SJSA1 (cell line): ENCODE data around the gene MOB3B. TPM values are rescaled to one million over a fixed set of nuclear protein-coding genes. Genes with fewer than 3 reads are reported as not detected.

Experiments used
- DNase-seq, 2 experiments: peaks; one replicate each; pipeline ENCODE4 v3.0.0-alpha.2; 2015 to 2020; ENCODE audit warnings: low spot score in 2 of 2, low read depth in 1 of 2
- H3K27ac ChIP-seq: fragments of 250-450 bp; sonication (Bioruptor Pico); 2 replicates; pipeline ENCODE4 v1.5.1; 2020; ENCODE audit warnings: mild to moderate bottlenecking, moderate library complexity
- H3K27me3 ChIP-seq: fragments of 250-450 bp; sonication (Bioruptor Pico); replicated peaks from 2 replicates; pipeline ENCODE4 v1.5.1; 2020; ENCODE audit warnings: mild to moderate bottlenecking, moderate library complexity
- H3K36me3 ChIP-seq: fragments of 250-450 bp; sonication (Bioruptor Pico); 2 replicates; pipeline ENCODE4 v1.5.1; 2020; ENCODE audit warnings: mild to moderate bottlenecking
- H3K4me1 ChIP-seq: fragments of 250-450 bp; sonication (Bioruptor Pico); replicated peaks from 2 replicates; pipeline ENCODE4 v1.6.1; 2021; ENCODE audit warnings: mild to moderate bottlenecking
- H3K4me3 ChIP-seq: fragments of 250-450 bp; sonication (Bioruptor Pico); 2 replicates; pipeline ENCODE4 v1.5.1; 2020; ENCODE audit warnings: mild to moderate bottlenecking
- H3K9me3 ChIP-seq: fragments of 250-450 bp; sonication (Bioruptor Pico); replicated peaks from 2 replicates; pipeline ENCODE4 v1.5.1; 2020; ENCODE audit warnings: mild to moderate bottlenecking
- total RNA-seq: library from RNA; depleted of rRNA; stranded (reverse); fragments of >200 nt; shearing (Covaris generic); gene quantifications from 2 replicates; pipeline ENCODE4 v1.2.3, GENCODE V29; 2014

Gene MOB3B
- total RNA-seq, 1 experiment from 2014 or later = not detected

DNA sequence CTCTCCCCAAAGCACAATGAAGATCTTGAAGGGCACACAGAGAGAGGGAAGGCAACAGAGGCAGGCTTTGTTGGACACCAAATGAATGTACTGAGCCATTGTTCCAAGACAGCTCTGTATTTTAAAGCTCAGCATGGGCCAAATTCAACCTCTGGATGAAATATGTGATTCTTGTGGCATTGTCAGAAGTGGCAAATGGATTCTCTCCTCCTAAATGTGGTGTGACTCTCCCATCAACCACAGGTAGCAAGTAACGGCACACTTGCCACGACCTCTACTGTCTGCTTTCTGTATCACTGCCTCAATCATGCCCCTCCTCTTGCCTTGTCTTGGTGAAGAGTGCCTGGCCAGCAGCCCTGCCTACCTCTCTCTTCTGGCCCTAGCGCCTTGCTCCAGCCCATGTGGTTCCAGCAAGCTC, 6.1 kb upstream of the MOB3B start:
- H3K4me3 ChIP-seq = no peak overlapping the region
- no peak overlapping the region for H3K27ac ChIP-seq
- no peak for DNase-seq
- H3K4me1 ChIP-seq = 0 out of 2 replicates have a peak, but pooled peaks cover 3% of the 10 kb centered on the region
- H3K27me3 ChIP-seq = no peaks in the 10 kb centered on the region
- H3K36me3 ChIP-seq = no peaks in the 10 kb centered on the region
- H3K9me3 ChIP-seq = no peaks in the 10 kb centered on the region

DNA sequence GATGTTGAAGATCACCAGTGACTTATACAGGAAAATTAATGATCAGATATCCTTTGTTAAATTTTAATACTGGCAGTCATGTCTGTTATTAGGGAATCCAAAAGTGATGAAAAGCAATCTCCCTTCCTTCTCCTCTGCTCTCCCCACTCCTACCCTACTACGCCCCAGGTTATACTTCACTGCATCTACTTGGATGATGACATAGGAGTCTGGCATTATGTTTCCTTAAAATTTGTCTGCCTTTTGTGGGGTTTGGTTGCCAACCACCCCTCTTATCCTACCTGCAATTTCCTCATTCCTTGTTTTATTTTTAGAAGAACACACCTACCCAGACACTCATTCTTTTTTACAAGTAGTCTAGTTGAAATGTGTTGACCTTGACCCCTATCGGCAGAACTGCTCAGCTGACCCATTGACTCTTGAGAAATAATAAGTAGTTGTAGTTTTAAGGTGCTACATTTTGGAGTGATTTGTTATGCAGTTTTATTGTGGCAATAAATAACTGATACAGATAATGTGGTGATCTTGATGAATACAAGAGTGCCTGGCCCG, 5.1 kb upstream of the MOB3B start:
- no peak overlapping the region for H3K4me3 ChIP-seq
- H3K36me3 ChIP-seq = no peaks in the 10 kb centered on the region
- H3K4me1 ChIP-seq = no peaks in the 10 kb centered on the region
- DNase-seq = no peak
- H3K9me3 ChIP-seq = no peaks in the 10 kb centered on the region
- H3K27ac ChIP-seq = no peak overlapping the region
- no peaks in the 10 kb centered on the region for H3K27me3 ChIP-seq

DNA sequence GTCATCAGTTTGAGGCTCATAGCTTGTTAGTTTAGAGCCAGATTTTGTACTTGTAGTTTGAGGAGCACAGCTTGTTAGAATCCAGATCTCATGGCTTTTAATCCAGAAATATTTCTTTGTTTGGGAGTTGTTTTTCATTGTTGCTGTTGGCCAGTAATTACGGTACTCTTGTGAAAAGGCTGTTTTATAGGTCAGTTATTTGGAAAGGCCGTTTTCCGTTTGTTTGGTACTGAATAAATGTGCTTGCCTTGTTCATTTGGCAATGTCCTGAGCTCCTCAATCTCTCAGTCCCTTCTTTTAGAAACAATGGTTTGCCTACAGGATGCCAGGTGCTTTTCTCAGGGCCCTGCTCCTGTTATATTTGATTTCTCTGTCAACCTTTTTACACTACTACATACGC, 4.5 kb upstream of the MOB3B start:
- Histone ChIP-seq H3K4me1 (peaks cover 4% of the 10 kb centered on the region; the same call in 1 of the 2 replicates), H3K9me3 (no peaks in the 10 kb centered on the region), H3K36me3 (no peaks in the 10 kb centered on the region), H3K4me3 (no peak overlapping the region), H3K27ac (no peak overlapping the region), H3K27me3 (no peaks in the 10 kb centered on the region)
- no peak for DNase-seq

DNA sequence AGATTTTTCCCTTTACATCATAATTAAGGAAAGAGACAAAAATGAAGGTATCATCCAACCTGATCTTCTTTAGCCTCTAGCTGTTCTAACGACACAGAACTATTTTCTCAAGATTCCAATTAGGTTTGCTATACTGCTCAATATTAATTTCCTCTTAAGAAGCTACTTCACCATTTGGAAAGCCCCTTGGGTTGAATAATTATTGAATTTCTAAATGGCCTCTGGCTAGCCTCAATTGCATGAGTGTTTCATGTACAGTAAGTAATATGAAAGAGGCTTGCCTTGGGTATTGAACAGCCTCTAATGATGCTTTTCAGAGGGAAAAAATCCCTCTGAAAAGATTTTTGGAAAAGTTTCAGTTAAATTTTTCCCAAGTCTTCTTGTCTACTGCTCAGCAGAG, 3.7 kb upstream of the MOB3B start:
- no peaks in the 10 kb centered on the region for H3K9me3 ChIP-seq
- H3K27me3 ChIP-seq = 0 out of 2 replicates have a peak, but pooled peaks cover 3% of the 10 kb centered on the region
- H3K4me1 ChIP-seq = peaks cover 7% of the 10 kb centered on the region; the same call in 1 of the 2 replicates
- DNase-seq = no peak
- H3K36me3 ChIP-seq = no peaks in the 10 kb centered on the region
- H3K27ac ChIP-seq = no peak overlapping the region
- H3K4me3 ChIP-seq = no peak overlapping the region

DNA sequence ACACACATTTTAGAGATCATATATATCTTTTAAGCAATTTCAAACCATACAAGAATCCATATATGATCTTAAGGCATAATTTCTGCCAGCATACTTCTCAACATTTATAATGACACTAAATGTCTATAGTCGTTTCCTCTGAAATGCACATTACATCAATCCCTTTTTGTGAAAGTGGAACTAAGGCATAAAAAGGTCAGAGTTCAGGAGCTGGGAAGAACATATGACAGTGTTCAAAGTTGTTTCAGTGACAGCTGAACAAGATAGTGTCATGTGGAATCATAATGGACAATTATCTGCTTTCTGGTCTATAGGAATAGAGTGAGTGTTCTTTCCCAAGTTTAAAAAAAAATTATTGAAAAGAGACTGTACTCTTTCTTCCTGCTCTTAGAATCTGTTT, 2.4 kb upstream of the MOB3B start:
- no peak for DNase-seq

DNA sequence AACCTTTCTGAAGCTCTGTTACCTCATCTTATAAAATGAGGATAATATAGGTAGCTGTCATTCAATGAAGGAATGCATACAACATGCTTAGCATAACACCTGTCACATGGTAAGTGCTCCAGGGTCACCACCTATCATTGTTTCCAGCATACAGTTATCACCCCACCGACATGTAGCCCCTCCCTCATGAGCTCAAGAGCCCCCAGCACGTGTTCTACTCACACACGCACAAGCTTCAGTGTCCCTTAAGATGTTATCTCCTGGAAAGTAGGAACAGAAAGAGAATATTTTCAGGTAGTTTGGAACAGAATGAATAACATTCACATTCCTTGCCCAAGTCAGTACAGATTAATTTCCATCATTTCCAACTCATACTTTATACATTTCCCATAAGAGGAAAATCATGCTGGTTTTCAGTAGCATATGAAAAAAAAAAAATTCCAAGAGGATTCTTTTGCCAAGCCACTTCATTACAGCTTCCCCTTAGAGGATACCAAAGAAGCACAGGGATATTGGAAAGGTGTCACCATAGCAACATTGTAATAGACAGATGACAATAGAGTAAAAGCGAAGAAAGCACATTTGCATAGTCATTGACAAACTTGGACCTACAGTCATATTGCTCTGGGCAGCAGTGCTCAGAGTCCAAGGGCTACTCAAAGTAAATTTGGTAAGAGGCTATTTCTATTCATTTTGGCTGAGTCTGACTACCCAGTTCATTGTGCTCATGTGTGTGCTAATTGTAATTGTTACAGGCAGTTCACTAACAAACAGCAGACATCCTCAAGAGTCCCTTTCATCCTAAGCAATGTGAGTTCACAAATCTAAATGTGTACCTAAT, 1.5 kb upstream of the MOB3B start:
- H3K9me3 ChIP-seq = no peaks in the 10 kb centered on the region
- H3K36me3 ChIP-seq = no peaks in the 10 kb centered on the region
- H3K4me1 ChIP-seq = peaks cover 7% of the 10 kb centered on the region; the same call in 1 of the 2 replicates
- no peak for DNase-seq
- no peak overlapping the region for H3K27ac ChIP-seq
- no peak overlapping the region for H3K4me3 ChIP-seq
- 0 out of 2 replicates have a peak, but pooled peaks cover 3% of the 10 kb centered on the region for H3K27me3 ChIP-seq

More for the DNA sequence above, 2.4 kb upstream of the MOB3B start:
- peaks cover 7% of the 10 kb centered on the region; the same call in 1 of the 2 replicates for H3K4me1 ChIP-seq
- H3K9me3 ChIP-seq = no peaks in the 10 kb centered on the region
- no peaks in the 10 kb centered on the region for H3K36me3 ChIP-seq
- H3K4me3 ChIP-seq = no peak overlapping the region
- H3K27ac ChIP-seq = no peak overlapping the region
- H3K27me3 ChIP-seq = 0 out of 2 replicates have a peak, but pooled peaks cover 3% of the 10 kb centered on the region

DNA sequence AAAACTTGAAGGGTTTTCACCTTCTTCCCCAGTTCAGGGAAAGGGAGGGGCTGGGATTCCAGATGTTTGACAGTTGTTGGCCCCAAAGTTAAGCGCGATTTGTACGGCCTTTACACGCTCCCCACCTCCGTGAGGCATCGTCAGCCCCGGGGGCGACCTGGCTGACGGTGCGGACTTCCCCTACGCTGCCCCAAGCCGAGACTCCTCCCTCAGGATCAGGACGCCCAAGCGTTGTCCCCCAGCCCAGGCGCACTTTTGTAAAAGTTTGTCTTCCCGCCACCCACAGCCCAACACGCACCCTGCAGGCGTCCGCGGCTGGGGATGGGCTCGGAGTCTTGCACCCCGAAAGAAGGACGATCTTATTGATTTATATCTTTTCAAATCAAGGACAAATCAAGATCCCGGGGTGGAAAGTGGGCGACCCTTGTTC, 713 bp downstream of the MOB3B start:
- H3K4me3 ChIP-seq = peak overlapping the region; percentile 35
- no peaks in the 10 kb centered on the region for H3K36me3 ChIP-seq
- no peak overlapping the region for H3K27ac ChIP-seq
- no peak for DNase-seq
- H3K27me3 ChIP-seq = 0 out of 2 replicates have a peak, but pooled peaks cover 3% of the 10 kb centered on the region
- no peaks in the 10 kb centered on the region for H3K9me3 ChIP-seq
- peaks cover 7% of the 10 kb centered on the region; the same call in 1 of the 2 replicates for H3K4me1 ChIP-seq

DNA sequence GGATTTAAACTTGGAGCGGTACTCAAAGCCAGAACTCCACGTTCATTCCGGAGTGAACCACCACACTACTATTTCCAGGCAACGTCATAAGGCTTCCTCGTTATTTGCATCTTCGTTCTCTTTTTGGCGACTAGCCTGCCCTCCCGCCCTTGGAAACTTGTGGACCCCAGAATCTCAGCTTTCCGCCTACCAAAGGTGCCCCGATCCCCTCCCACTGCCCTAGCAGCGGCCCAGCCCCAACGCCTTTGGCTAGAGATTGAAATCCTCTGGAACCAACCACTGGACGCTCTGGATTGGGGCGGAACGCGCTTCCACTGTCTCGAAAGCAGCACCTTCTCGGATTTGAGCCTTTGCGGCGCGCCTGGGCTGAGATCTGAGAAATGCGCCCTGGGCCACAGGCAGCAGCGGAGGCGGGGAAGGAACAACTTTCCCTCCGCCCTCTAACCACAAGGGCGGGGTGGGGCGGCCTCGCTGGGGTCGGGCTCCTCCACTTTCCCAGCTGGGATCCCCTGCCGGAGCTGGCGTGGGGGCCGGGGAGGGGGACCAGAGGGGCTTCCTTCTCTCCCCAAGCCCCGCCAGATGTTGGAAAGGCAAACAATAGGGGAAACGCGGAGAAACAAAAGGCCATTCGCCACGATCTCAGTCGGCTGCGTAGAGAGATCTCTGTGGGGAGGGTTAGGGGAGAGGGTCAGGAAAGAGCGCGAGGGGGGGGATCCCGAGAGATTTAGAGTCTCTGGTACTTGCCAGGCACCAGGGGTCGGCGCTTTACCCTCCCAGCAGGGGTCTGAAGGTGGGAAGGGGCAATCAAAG, 1.3 kb downstream of the MOB3B start:
- Histone ChIP-seq H3K36me3 (no peaks in the 10 kb centered on the region), H3K27me3 (0 out of 2 replicates have a peak, but pooled peaks cover 3% of the 10 kb centered on the region), H3K27ac (no peak overlapping the region), H3K9me3 (no peaks in the 10 kb centered on the region), H3K4me3 (peak overlapping the region; percentile 35), H3K4me1 (peaks cover 7% of the 10 kb centered on the region; the same call in 1 of the 2 replicates)
- peak in 1 of 2 experiments; percentile 32 for DNase-seq

DNA sequence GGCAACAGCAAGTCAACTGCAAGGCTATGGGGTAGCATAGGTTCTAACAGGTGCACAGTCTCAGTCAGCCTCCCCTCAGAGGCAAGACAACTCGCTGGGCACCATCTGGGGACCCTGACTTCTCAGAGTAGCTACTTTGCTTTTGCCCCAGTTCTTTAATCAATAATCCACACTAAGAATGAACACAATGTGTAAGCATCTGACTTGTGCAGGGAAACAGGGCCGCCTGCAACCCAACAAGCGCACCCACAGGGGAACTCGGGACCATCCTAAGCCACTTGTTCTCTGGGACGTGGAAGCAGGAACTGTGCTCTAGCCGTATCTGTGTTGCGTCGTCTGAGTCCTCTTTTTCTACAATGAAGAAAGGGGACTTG, 1.9 kb downstream of the MOB3B start:
- H3K27ac ChIP-seq = no peak overlapping the region
- peaks cover 7% of the 10 kb centered on the region; the same call in 1 of the 2 replicates for H3K4me1 ChIP-seq
- H3K27me3 ChIP-seq = 0 out of 2 replicates have a peak, but pooled peaks cover 3% of the 10 kb centered on the region
- no peaks in the 10 kb centered on the region for H3K36me3 ChIP-seq
- no peak for DNase-seq
- H3K9me3 ChIP-seq = no peaks in the 10 kb centered on the region
- no peak overlapping the region for H3K4me3 ChIP-seq

DNA sequence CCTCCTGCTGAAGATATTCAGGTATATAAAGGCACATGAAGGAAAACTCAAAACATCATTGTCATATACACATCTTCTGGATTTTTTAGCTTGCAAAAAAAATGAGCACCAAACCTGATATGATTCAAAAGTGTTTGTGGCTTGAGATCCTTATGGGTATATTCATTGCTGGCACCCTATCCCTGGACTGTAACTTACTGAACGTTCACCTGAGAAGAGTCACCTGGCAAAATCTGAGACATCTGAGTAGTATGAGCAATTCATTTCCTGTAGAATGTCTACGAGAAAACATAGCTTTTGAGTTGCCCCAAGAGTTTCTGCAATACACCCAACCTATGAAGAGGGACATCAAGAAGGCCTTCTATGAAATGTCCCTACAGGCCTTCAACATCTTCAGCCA, 5.4 kb downstream of the MOB3B start, which contains the start of gene IFNK:
TSS of gene IFNK (plus strand) at position 55 of the 400 bp plus-strand sequence. CDS start at position 102, 47 bp downstream.
- H3K4me1 ChIP-seq = peaks cover 5% of the 10 kb centered on the region; the same call in 1 of the 2 replicates
- DNase-seq = no peak
- no peak within 1 kb of the TSS for H3K4me3 ChIP-seq
- 0 out of 2 replicates have a peak, but pooled peaks cover 3% of the 10 kb centered on the region for H3K27me3 ChIP-seq
- H3K9me3 ChIP-seq = no peaks in the 10 kb centered on the region
- H3K27ac ChIP-seq = no peak within 1 kb of the TSS
- no peaks in the 10 kb centered on the region for H3K36me3 ChIP-seq

DNA sequence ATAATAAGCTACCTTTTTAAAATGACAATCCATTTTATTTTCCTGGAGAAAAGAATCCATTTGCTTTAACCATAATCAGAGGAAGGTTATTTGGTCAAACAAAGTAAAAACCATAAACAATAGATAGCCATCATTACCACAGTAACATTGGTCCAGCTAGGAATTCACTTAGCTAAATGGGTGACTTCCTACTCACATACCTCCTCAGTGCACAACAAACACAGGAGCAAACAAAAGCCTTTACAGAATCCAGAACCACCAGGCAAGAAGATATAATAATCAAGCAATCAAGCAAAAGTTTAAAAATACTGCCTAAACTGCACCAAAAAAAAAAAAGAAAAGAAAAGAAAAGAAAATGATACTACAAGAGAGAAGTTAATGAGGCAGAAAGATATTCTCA, 6.5 kb downstream of the MOB3B start:
- H3K4me1 ChIP-seq = no peaks in the 10 kb centered on the region
- H3K4me3 ChIP-seq = no peak overlapping the region
- no peaks in the 10 kb centered on the region for H3K27me3 ChIP-seq
- no peak for DNase-seq
- H3K9me3 ChIP-seq = no peaks in the 10 kb centered on the region
- no peaks in the 10 kb centered on the region for H3K36me3 ChIP-seq
- no peak overlapping the region for H3K27ac ChIP-seq

DNA sequence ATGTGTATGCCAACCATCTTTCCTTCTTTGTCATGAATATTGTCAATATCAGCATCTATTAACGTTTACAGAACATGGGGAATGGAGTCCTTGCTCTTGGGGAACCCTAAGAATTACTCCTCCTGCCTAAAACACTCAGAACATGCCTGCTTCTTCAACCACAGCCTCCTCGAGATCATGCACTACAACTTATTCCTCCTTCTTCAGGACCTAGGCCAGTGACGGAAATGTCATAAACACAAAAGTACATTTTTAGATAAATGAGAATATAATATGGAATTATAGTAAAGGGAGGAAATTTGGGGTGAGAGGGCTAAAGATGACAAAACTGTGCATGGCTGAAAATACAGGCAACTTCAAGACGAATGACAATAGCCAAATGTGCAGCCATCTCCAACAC, 8.6 kb downstream of the MOB3B start:
- no peak for DNase-seq
- Histone ChIP-seq H3K9me3 (no peaks in the 10 kb centered on the region), H3K27me3 (no peaks in the 10 kb centered on the region), H3K4me3 (no peak overlapping the region), H3K36me3 (no peaks in the 10 kb centered on the region), H3K4me1 (no peaks in the 10 kb centered on the region), H3K27ac (no peak overlapping the region)
